ENCODE data around the gene DCTN3.
A peak's percentile ranks its signal among the peaks of the same experiment; 100 is the strongest.

The DCTN3 gene

GRCh38 chr9:34588671-34589635, 31.3 kb downstream of the DCTN3 start:
- no peak for DNase-seq

DNA sequence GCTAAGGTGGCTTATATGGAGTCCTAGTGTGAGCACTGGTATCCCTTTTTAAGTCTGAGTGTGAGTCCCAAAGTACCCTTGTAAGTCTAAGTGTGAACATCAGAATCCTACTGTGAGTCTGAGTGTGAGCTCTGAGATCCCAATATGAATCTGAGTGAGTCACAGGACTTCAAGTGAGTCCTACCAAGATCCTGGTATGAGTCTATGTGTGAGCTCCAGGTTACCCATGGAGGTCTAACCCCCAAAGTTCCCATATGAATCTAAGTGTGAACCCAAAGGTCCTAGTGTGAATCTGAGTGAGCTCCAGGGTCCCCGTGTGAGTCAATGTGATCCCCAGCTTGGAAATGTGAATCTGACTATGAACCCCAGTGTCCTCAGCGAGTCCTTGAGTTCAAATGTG, 33.0 kb downstream of the DCTN3 start:
- DNase-seq = no peak

- DNase-seq = no peak
Observed at GRCh38 chr9:34585946-34586669, 34.2 kb downstream of the DCTN3 start.

GRCh38 chr9:34584970-34585369, 35.3 kb downstream of the DCTN3 start:
- no peak for DNase-seq

GRCh38 chr9:34582787-34583186, 37.5 kb downstream of the DCTN3 start:
- DNase-seq = no peak

- DNase-seq = no peak
Observed at GRCh38 chr9:34581318-34581717, 39.0 kb downstream of the DCTN3 start.

GRCh38 chr9:34580358-34580757, 39.9 kb downstream of the DCTN3 start:
- no peak for DNase-seq

GRCh38 chr9:34579808-34580163, 40.5 kb downstream of the DCTN3 start:
- no peak for DNase-seq

- DNase-seq = no peak
Observed at GRCh38 chr9:34579104-34579807, 41.0 kb downstream of the DCTN3 start.

- peak in 1 of 2 donors; percentile 31 for DNase-seq
Observed at GRCh38 chr9:34578241-34579103, 41.8 kb downstream of the DCTN3 start.

- DNase-seq = peak in 1 of 2 donors; percentile 9
Observed at GRCh38 chr9:34577400-34578240, 42.7 kb downstream of the DCTN3 start.

GRCh38 chr9:34576597-34577399, 43.5 kb downstream of the DCTN3 start:
- DNase-seq = no peak

GRCh38 chr9:34575862-34576596, 44.3 kb downstream of the DCTN3 start:
- no peak for DNase-seq

GRCh38 chr9:34575241-34575640, 45.1 kb downstream of the DCTN3 start:
- no peak for DNase-seq

DNA sequence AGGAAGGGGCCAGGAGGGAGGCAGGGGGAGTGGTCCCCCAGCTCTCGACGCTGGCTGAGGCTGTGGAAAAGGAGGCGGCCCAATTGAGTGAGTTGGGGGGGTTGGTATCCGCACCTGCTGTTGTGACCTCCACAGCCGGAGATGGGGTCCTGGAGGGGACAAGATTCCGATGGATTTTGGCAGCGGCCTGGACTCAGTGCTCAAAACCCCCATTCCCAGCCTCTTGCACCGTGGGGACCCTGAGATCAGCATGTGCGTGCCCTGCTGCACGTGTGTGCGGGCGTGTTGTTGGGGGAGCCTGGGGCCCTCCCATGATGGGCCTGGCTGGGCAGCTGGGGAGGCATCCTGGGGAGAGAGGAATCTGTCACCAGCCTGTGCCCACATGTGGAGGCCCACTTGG, 45.7 kb downstream of the DCTN3 start:
- DNase-seq = no peak

DNA sequence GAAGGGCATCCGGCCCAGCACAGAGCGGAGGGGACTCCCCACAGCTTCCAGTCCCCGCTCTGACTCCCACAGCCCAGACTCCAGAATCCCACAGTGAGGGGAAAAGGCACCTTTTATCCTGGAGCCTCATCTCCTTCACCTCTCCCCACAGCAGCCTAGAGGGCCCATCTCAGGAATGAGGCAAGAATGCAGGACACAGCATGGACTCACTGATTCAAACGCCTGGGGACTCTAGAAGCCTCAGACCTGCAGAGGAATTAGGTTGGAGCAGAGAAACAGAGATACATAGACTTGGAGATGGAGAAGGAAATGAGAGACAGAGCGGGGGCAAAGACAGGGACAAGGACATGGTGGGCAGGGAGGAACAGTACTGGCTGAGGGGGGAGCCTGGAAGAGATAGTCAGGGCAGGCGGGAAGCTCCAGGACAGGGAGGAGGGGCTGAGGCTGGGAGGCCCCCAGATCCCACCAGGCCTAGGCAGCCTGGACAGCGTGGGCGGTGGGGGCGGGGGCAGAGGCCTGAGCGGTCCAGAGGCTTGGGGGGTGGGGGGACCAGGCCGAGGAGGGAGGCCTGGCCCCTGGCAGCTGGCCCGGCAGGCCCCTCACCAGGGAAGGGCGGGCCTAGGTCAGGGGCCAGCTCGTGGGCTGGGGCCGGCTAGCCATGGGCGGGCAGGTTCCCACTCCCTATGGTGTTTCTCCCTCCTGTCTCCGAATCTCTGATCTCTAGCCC, 46.5 kb downstream of the DCTN3 start:
- no peak for DNase-seq

GRCh38 chr9:34572628-34573027, 47.7 kb downstream of the DCTN3 start:
- DNase-seq = no peak

- DNase-seq = no peak
Observed at GRCh38 chr9:34572092-34572491, 48.2 kb downstream of the DCTN3 start.

GRCh38 chr9:34571481-34571810, 48.8 kb downstream of the DCTN3 start:
- DNase-seq = no peak

Data from stimulated activated CD4-positive, alpha-beta T cell treated with anti-CD3 and anti-CD28 coated beads, Interleukin-2, amount 100 ng/mL, for 24 hours (primary cell).